ENCODE data around the gene HDAC7.

The HDAC7 gene

GRCh38 chr12:47746073-47746472 lies 73.6 kb downstream of the HDAC7 start:
- DNase-seq (ENCODE audit: low read depth): no peak

- no peak for DNase-seq (ENCODE audit: low read depth)
Observed at GRCh38 chr12:47745485-47746041, 74.1 kb downstream of the HDAC7 start.

GRCh38 chr12:47744778-47745436 lies 74.8 kb downstream of the HDAC7 start:
- DNase-seq (ENCODE audit: low read depth): no peak

GRCh38 chr12:47744005-47744651 lies 75.6 kb downstream of the HDAC7 start:
- DNase-seq (ENCODE audit: low read depth): no peak

- no peak for DNase-seq (ENCODE audit: low read depth)
Observed at GRCh38 chr12:47743311-47743860, 76.3 kb downstream of the HDAC7 start.

- DNase-seq (ENCODE audit: low read depth): no peak
Observed at GRCh38 chr12:47742253-47742825, 77.4 kb downstream of the HDAC7 start.

GRCh38 chr12:47741340-47741703 lies 78.4 kb downstream of the HDAC7 start:
- DNase-seq (ENCODE audit: low read depth): no peak

- DNase-seq (ENCODE audit: low read depth): no peak
Observed at GRCh38 chr12:47740606-47741339, 78.9 kb downstream of the HDAC7 start.

GRCh38 chr12:47739979-47740378 lies 79.7 kb downstream of the HDAC7 start:
- no peak for DNase-seq (ENCODE audit: low read depth)

GRCh38 chr12:47739297-47739696 lies 80.4 kb downstream of the HDAC7 start:
- no peak for DNase-seq (ENCODE audit: low read depth)

GRCh38 chr12:47737936-47738594 lies 81.6 kb downstream of the HDAC7 start:
- no peak for DNase-seq (ENCODE audit: low read depth)

- DNase-seq (ENCODE audit: low read depth): no peak
Observed at GRCh38 chr12:47736877-47737676, 82.6 kb downstream of the HDAC7 start.

GRCh38 chr12:47736216-47736615 lies 83.5 kb downstream of the HDAC7 start:
- DNase-seq (ENCODE audit: low read depth): no peak

- no peak for DNase-seq (ENCODE audit: low read depth)
Observed at GRCh38 chr12:47735649-47736048, 84.1 kb downstream of the HDAC7 start.

- no peak for DNase-seq (ENCODE audit: low read depth)
Observed at GRCh38 chr12:47734725-47735480, 84.8 kb downstream of the HDAC7 start.

- no peak for DNase-seq (ENCODE audit: low read depth)
Observed at GRCh38 chr12:47733142-47733541, 86.6 kb downstream of the HDAC7 start.
